Sciatic nerve (tissue), 2 donors: ENCODE results near the gene SCN8A. TPM values are rescaled to one million over a fixed set of nuclear protein-coding genes. Genes with fewer than 3 reads are reported as not detected.

Experiments used
- ATAC-seq: fragments of 200-7000 bp; cut with Tn5 transposase; one replicate; pipeline ENCODE4 v1.9.1; 2020; ENCODE audit warnings: mild to moderate bottlenecking, moderate library complexity
- DNase-seq: peaks from one replicate; pipeline ENCODE4 v3.0.0-alpha.2; 2020; ENCODE audit warnings: low spot score
- intact Hi-C: fragments of 100-400 bp; cut with DNase I; formaldehyde crosslinking; loops from one replicate; pipeline ENCODE4 v1.14.2; 2022
- total RNA-seq: library from RNA; stranded (reverse); fragmentation: NEBNext Ultra II Directional; extraction: Animal tissue kit (Norgen Biotek cat#: 25700); gene quantifications from one replicate; pipeline ENCODE4 v1.2.1, GENCODE V29; 2021
- donor health status: DM: no; HTN: no; CAD: no.
- donor health status: DM: no; HTN: no; CAD: no.

The SCN8A gene
- total RNA-seq, 1 donor from 2014 or later, result 1.5 TPM

DNA sequence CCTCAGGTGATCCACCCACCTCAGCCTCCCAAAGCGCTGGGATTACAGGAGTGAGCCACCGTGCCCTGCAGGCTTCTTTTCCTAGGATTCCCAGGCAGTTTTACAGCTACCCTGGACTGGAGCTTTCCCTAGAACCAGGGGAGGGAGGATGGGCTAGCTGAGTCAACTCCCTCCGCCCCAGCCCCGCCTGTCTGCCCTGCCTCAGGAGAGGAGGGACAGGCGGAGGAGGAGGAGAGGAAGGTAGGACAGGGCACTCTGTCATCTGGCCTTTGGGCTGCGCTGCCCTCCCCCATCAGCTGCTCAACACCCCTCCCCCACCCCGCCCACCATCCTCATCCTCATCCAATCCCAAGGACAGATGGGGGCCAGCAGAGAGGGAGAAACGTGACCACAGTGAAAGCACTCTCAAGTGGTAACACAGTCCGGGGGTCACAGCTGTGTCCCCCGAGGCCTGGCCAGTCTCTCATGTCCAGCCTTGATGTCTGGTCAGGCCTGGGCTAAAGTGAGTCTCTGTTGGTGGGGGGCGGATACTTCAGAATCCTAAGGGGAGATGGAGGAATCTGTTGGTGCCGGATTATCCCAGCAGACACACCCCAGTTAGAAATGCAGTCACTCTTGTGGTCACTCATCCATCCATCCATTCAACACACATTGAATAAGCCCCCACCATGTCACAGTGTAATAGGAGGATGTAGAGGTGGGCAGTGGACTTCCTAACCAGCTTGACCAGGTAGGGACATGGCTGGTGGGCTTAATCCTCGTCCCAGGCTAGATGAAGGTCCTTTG is 245.2 kb downstream of the SCN8A start:
- no peak for ATAC-seq
- intact Hi-C loops, result loop anchor here (10.0 kb wide), 1 partner anchor 249 kb away; no protein-coding TSS in a partner anchor
- no peak for DNase-seq

DNA sequence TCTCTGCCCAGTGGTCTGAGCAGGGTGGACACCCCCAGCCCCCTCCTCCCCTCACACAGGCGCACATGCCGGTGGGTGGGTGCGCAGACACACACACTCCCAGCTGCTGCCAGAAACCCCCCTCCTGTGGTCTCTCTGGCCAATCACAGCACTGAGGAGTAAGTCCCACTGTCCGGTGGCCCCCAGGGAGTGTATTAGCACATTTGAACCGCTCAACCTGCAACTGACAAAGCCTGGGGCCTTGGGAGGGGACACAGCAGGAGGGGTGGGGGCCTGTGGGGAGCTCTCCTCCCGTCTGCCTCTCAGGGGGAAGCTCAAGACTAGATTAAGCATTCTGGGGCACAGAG is 245.8 kb downstream of the SCN8A start:
- no peak for ATAC-seq

DNA sequence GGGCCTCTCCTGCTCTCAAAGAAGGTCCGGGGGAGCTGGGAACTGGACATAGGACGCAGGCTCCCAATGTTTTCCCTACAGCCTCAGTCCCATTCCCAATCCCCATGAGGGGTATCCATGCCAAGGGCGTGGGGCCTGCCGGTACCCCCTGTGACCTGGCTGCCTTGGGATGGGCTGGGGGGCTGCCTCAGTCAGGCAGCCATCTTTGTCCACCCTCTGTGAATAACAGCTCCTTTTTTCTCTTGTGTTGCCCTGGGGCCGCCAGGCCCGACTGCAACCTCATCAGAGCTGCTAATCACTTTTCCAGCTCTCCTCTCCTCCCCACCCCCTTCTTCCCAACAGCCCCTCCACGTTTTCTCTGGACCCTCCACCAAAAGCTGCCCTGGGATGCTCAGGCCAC is 246.3 kb downstream of the SCN8A start:
- intact Hi-C loops, result loop anchor here (10.0 kb wide), 1 partner anchor 248 kb away; no protein-coding TSS in a partner anchor
- DNase-seq, result no peak
- ATAC-seq, result no peak

More for the DNA sequence above, 245.8 kb downstream of the SCN8A start:
- DNase-seq, result no peak
- intact Hi-C loops, result loop anchor here (10.0 kb wide), 1 partner anchor 248 kb away; no protein-coding TSS in a partner anchor

DNA sequence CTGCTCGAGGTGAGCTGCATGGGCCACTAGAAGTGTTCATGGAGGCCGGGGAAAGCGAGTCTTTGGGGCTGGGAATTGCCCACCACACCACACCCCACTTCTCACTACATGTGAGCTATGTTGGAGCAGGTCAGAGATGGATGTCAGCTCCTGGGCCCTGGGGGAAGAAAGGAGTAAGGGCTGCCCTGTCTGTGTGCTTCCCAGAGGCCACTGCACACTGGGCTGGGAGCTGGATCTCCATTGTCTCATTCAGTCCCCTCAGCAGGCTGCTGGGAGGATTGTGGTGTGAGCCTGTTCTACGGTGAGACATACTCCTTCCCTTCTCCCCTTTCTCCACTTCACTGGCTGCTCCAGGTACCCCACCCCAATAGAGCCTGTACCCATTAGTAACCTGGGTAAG is 247.0 kb downstream of the SCN8A start:
- intact Hi-C loops, result loop anchor here (10.0 kb wide), 1 partner anchor 247 kb away; no protein-coding TSS in a partner anchor
- DNase-seq (no peak), ATAC-seq (no peak)

DNA sequence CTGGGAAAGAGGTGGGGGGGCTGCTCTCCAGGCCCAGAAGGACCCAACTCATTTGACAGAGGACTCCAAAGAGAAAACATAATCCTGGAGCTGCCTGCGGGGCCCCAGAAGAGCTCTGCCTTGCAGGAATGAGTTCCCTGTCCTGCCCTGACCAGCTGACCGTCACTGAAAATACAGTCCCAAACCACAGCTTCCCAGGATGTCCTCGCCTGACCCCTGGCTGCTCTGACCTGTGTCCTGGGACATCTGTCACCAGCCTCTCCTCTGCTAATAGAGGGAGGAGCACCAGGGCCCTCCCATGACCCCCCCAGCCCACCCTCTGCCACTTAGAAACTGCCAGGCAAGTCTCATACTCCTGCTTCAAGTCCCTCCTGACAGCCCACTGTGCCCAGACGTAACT is 247.7 kb downstream of the SCN8A start:
- intact Hi-C loops, result loop anchor here (10.0 kb wide), 1 partner anchor 246 kb away; no protein-coding TSS in a partner anchor
- DNase-seq (no peak), ATAC-seq (no peak)

DNA sequence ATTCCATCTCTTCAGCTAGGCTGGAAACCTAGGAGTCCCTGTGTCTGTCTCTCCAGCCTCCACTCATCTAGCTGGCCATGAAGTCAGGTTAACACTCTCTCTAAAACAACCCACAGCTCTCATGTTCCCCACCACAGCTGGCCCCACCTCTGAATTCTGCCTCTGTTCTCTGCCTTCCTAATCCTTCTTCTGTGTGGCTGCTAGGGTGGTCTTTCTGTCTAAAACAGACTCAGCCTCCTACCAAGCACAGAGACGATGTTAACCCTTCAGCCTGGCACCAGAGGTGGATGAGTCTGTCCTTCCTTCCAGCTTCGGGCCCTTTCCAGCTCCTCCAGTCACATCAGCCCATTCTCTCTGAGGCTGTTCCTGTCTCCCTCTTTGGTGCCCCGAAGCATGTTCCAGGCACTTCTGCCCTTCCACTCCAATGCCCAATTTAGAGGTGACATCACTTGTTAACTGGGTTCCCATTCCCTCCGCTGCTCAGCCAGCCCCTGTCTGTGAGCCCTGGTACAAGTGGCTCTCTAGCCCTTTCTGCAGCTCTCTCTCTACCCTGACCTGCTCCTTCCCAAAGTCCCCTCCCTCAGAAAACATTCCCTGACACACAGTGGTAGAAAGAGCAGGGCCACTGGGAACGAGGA is 248.4 kb downstream of the SCN8A start:
- no peak for ATAC-seq
- DNase-seq, result no peak

DNA sequence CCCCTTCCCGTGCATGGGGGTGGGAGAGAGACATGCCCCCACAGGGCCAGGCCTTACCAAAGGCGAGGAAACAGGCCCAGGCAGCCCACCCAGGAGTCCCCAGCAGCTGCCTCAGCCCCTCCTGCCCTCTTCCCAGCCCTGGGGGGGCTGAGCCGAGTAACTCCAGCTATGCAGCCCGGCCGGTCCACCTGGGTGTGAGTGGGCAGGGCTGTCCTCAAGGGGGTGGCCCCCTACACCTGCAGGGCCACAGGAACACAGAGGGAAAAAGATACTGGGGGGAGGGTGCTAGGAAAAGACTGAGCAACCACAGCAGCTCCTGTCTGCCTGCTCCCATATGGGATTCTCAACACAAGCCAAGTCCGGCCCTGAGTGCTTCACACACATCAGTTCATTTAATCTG is 249.9 kb downstream of the SCN8A start:
- no peak for ATAC-seq
- DNase-seq, result no peak
- intact Hi-C loops, result no loop called here

More for the DNA sequence above, 248.4 kb downstream of the SCN8A start:
- intact Hi-C loops, result loop anchor here (10.0 kb wide), 1 partner anchor 245 kb away; no protein-coding TSS in a partner anchor

DNA sequence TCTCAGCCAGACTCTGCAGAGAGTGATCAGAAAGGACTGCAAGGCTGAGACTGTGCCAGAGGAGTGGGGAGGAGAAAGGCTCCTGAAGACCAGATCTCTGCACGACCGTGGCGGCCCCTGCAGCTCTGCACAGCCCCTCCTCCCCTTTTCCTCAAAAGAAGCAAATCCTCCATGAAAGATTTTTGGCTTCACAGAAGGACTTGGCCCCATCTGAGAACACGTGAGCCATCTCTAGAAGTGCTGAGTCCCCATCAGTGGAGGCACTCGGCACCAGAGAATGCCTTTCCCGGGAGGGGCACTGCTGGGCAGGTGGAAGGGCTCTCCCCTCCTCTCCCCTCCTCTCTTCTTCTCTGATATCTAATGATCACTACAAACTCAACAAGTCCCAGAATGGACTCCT is 250.7 kb downstream of the SCN8A start:
- ATAC-seq (no peak), DNase-seq (no peak)
- intact Hi-C loops, result no loop called here

DNA sequence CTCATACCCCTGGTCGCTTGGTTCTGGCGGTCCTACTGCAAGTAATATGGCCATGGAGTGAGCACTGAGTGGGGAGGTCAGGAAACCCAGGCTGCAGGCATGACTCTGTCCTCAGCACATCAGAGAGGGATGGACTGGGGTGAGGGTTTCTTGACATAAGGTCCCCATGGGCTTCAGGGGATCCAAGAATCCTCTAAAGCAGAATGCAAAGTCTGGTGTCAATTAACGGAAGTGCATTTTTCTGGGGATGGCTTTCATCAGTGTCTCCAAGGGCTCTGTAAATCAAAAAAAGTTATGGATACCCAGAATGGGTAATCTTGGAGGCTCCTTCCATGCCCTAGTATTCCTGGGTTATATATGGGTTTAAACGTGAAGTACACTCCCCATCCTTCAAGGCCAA is 253.8 kb downstream of the SCN8A start:
- intact Hi-C loops, result no loop called here
- ATAC-seq (no peak), DNase-seq (no peak)

DNA sequence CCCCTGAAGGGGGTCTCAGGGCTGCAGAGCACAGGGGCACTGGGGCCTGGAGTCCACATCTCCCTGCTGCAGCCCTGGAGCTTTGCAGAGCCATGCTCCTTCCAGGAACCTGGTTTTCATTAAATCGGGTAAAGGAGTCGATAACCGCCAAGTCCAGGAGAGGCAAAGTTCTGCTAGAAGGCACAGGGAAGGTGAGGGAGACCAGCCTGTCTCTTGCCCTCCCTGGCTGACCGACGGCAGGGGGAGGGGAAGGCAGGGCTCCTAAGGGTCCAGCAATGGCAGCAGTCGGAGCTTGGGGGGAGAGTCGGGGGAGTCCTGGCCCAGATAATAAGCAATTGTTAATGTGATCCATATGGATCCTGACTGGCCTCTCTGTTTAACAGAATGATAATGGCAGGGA is 254.4 kb downstream of the SCN8A start:
- DNase-seq (no peak), ATAC-seq (no peak)
- intact Hi-C loops, result no loop called here

DNA sequence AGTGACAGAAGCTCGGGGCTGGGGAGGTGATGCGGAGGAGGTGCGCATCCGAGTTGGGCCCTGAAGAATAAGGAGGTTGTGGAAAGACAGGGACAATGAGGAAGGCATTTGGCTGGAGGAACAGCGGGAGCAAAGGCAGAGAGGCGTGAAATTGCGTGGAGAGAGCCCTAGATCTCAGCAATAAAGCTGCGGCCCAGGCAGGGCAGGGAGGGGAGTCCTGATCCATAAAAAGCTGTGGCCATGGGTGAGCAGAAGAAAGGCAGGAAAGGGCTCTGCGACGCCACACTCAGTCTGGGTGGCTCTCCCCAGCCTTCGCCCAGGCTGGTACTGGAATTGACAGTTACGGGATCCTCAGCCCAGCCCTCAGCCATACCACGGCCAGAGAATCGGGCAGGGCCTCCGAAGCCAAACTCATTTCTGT is 255.2 kb downstream of the SCN8A start:
- ATAC-seq, result no peak
- no peak for DNase-seq
- intact Hi-C loops, result no loop called here

DNA sequence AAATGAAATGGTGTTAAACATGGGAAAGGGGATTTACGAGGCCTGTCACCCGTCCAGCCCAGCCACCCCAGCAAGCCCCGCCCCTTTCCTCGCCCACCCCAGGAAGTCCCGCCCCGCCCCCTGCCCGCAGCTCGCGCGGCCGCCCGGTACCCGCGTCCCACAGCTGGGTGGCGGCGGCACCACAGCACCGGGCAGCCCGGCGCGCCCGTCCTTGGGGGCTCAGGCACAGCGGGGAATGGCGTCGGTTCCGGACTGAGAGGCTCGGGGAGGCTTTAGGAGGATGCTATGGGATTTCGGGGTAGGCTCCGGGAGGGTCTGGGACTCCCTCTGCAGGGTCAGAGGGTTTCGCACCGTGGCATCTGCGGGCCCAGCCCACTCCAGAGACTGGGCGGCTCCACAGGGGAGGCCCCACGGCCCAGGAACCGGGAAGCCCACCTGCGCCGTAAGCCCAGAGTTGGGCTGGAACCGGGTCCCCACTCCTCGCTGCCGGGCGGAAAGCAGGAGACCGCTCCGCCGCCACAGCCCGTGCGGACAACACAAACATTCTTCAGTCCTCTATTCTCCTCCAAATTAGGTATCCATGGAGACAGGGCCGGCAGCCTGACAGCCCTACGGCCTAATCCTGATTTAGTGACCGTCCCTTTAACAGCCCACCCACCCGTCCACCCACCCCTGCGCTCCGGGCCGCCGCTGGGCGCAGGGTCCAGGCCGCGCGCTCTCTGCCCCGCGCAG is 256.0 kb downstream of the SCN8A start:
- intact Hi-C loops, result no loop called here
- ATAC-seq (peak; percentile 72), DNase-seq (peak; percentile 88)

DNA sequence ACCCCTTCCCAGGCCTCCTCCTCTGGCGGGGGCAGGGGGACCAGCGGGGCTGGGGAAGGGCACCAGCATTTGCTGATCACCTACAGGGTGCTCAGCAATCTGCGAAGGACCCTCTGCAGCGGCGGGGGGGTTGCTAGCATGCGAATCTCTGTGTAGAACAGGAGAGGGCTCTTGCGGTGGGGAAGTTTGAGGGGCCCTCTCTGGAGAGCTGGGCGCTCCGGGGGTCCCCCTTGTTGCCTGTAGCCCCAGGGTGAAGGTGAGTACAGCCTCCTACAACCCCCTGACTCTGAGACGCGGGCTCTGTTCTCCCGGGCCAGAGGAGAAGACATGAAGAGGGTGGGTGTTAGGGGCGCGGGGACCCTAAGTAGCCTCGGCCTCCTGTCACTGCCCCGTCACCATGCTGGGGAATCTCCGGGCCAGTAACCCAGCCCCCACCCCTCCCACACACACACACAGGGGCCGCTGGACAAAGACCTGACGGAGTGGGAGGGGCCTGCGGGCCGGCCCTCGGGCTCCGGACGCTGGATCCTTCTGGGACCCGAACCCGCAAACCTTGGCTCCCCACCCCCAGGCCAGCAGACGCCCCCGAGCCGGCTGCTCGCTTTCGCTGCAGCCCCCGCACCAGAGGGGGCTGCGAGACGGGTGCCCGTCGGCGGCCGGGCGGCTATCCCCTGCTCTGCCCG is 256.8 kb downstream of the SCN8A start:
- ATAC-seq, result peak; percentile 63
- intact Hi-C loops, result no loop called here
- peak; percentile 76 for DNase-seq

DNA sequence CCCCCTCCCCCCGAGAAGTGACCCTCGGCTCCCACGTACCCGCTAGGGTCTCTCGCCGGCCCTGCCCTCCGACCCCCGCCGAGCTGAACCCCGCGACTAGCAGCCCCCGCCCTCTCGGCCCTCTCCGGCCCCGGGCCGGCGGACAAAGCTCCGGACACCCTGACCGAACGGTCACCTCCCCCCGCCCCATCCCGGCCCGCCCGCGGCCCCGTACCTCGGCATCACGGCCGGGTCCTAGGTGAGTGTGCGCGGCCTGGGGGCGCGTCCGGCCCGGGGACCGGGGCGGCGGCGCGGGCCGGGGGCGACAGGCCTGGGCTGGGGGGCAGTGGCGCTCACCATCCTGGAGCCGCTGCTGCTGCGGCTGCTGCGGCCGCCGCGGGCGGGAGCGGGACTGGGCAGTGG is 257.3 kb downstream of the SCN8A start, which contains the start of gene FIGNL2:
TSS of gene FIGNL2 (minus strand) at position 393 of the 402 bp plus-strand sequence. CDS start 26,305 bp downstream, outside the sequence.
- ATAC-seq (no peak), DNase-seq (peak; percentile 76)
- intact Hi-C loops, result no loop called here

DNA sequence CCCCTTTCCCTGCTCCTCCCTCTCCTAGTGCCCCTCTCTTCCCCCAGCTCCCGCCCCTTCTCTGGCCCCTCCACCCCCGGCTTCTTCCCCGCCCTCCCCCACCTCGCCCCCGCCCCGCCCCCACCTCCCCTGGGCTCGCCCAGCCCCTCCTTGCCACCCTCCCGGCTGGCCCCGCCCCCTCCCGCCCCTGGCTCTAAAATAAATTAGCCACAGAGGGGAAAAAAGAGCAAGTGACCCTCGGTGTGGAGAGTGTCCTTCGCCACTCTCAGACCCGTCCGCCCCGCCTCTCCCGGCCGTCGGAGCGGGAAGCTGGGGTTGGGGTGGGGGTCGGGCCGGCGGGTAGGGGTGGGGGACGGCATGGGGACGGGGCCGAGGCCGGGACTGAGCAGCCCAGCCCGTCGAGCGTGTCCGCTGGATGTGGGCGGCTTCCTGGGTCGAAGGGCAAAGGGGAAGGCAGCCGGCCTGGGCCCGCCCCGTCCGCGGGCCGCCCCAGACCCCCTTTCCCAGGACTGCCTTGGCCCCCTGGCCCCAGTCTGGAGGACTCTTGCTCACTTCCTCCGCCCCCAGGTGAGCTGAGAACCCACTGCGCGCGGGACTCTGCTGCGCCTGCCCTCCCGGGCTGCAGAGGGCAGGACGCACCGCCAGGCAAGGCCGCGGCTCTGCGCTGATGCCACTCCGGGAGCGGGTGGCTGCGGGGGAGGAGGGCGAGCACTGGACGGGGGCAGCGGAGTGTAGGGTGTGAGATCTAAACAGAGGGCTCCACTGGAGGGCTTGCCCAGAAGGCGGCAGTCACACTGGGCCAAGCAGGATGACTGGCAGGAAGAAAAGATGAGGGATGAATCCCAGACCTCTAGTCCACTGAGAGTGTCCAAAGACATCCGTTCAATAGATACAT is 258.1 kb downstream of the SCN8A start:
- intact Hi-C loops, result no loop called here
- ATAC-seq, result peak; percentile 32
- peak; percentile 70 for DNase-seq

DNA sequence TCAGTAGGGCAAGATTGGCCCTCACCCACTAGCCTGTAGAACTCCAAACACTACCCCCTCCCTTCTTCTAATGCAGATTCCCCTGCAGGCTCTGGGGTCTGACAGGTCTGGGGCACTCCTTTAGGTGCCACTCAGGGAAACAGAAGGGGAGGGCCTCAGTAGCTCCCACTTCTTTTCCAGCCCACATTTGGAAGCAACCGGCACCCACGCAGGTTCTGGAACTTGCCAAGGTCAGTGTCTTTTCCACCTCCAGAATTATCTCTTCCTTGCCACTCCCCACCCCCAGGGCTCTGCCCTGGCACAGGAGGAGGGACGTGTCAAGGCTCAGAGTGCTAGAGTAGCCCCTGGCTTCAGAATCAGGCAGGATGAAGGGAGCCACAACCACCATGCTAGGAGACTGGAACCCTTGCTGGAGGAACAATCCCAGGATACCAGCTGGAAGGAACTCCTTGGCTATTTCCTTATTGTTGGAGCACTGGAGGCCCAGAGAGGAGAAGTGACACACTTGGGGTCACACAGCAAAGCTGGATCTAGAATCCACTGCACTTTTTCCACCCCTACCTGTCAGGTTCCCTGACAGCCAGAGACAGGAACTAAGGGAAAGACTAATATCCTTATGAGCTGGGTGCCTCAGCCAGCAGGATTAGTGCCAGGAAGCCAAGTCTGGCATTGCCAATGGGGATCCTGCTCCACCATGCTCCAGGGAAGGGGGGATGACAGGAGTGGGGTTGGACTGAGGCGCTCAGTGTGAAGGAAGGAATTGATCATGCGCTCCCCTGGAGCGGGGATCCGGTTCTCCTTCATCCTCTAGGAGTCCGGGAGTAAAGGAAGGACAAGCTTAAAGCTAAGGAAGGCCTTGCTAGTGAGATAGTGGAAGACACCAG is 259.3 kb downstream of the SCN8A start:
- ATAC-seq, result no peak
- intact Hi-C loops, result no loop called here
- no peak for DNase-seq

DNA sequence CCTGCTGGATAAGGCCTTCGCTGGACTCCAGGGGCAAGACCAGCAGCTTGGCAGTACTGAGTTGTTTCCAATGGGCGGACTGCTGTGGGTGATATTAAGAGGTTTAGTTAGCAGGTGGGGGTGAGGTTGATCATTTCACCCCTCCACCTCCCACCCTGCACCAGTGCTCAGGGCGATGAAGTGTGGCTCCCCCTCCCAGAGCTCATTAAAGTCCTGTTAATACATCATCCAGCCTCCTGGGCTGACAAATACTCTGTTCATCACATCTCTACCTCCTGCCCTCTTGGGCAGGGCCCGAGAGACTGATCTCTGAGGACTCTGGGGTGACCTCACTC is 259.9 kb downstream of the SCN8A start:
- intact Hi-C loops, result no loop called here
- no peak for ATAC-seq
- DNase-seq, result no peak
